ENCODE results near the gene SLC22A24.

- no peak for TF ChIP-seq GATA3 (IDR thresholded peaks at IDR 0.05; ENCODE audit: low read depth, low read length)
- no peak for TF ChIP-seq GATA2 (IDR thresholded peaks at IDR 0.05; ENCODE audit: low read depth, low read length)
These were observed 10.8 kb downstream of the SLC22A24 start for GRCh38 chr11:63132985-63133775.

Data from SH-SY5Y (cell line).